Retina (tissue), 1 donor: ENCODE data around the gene C20orf204.

Experiments
- DNase-seq: peaks from one replicate; pipeline ENCODE4 v3.0.0-alpha.2; 2016

Gene C20orf204

GRCh38 chr20:64072498-64073063, 36.6 kb downstream of the C20orf204 start:
- no peak for DNase-seq

- DNase-seq = no peak
These were observed 37.6 kb downstream of the C20orf204 start for GRCh38 chr20:64073476-64074183.

- DNase-seq = no peak
These were observed 38.3 kb downstream of the C20orf204 start for GRCh38 chr20:64074184-64074789.

DNA sequence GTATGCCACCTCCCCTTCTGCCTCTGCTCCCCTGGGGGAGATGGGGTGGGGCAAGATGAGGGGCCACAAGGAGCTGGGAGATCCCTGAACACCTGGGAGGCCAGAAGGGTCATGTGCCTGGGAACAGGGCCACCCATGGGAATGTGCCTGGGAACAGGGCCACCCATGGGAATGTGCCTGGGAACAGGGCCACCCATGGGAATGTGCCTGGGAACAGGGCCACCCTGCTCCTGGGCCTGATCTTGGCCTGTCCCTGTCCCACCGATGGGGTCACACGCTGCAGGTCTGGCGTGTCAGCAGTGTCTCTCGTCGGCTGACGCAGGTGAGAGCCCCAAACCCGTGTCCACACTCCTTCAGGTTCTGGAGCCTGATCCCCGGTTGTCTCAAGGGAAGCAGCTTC, 39.0 kb downstream of the C20orf204 start:
- DNase-seq = no peak

DNA sequence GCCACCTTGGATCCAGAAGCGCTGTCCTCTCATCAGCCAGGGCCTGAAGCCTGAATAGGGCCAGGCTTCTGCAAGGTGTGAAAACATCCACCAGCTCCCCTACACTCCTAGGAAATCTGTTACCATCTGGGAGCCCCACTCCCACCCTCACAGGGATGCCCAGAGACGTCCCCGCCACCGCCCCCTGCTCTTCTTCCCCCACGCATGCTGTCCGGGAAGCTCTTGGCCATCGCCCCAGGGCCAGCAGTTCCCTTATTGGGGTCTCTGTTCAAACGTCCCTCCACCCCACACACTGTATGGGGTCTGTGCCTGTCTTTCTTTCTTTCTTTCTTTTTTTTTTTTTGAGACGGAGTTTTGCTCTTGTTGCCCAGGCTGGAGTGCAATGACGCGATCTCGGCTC, 39.6 kb downstream of the C20orf204 start:
- no peak for DNase-seq

DNA sequence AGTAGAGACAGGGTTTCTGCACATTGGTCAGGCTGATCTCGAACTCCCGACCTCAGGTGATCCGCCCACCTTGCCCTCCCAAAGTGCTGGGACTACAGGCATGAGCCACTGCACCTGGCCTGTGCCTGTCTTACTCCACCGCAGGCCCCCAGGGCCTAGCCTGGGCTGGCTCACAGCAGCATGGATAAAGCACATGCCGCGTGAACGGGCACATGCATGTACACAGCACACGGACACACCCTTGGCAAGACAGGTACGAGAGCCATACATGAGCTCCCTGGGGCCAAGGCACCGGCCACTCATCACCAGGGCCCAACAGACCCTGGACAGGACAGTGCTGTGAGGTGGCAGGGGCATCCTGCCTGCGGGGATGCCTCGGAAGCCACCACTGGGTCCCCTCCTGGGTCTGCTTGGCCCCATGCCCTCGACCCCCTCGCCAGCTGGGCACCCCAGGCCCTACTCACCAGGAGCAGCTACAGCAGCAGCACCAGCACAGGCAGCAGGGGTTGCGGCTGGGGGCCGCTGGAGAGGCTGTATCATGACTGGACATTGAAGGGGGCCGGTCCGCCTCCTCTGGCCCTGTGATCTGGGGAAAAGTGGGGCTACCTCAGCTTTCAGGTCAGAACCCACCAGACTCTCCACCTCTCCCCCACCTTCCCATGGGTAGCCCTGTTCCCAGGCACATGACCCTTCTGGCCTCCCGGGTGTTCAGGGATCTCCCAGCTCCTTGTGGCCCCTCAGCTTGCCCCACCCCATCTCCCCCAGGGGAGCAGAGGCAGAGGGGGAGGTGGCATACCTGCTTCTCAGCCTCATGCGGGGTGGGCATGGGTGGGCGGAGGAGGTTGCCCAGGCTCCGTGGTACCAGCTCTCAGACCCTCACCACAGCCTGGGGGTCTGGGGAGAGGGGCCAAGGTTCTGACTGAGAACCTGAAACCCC, 40.3 kb downstream of the C20orf204 start:
- no peak for DNase-seq

GRCh38 chr20:64077094-64077493, 41.1 kb downstream of the C20orf204 start:
- DNase-seq = no peak

DNA sequence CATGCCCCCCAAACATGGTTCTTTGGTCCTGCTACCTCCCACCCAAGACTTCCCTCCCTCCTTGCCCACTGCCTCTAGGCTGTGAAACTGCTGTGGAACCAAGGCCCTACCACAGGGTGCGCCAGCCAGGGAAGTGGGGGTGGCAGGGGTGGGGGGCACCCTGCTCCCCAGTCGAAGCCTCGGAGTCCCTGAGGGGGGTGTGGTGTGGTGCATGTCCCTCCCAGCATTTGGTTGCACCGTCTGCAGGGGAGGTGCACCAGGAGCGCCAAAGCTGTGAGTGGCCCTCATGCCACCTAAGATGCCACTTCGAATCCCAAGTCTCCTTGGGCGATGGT, 41.5 kb downstream of the C20orf204 start:
- DNase-seq = no peak

DNA sequence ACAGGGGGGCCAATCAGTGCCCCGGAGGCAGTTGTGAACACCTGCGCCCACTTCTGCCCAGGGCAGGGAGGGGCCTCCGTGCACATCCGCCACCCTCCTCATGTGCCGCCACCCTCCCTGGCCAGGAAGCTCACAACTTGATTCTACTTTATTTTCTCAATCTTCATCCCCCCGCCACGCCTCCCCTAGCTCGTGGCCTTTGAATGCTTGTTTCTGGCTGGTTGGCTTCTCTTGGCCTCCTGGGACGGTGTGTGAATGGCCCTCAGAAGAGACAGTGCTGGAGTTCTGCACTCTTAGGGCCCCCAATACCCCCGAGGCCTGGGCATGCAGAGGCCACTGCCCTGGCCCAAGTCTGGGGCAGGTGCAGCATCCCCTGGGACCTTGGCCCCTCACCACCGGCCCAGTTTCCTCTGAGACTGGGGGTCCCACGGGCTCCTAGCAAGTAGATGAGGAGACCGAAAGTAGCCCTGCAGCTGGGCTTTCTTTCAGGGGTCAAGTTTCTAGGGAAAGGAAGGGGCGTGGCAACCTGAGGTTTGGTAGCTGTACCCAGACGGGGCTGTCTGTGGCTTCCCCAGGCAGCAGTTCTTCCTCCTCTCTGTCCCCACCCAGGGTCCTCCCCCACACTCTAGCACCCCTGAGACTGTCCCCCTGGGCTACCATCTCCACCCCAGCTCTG, 42.0 kb downstream of the C20orf204 start:
- no peak for DNase-seq

GRCh38 chr20:64078934-64079272, 42.9 kb downstream of the C20orf204 start:
- DNase-seq = no peak

DNA sequence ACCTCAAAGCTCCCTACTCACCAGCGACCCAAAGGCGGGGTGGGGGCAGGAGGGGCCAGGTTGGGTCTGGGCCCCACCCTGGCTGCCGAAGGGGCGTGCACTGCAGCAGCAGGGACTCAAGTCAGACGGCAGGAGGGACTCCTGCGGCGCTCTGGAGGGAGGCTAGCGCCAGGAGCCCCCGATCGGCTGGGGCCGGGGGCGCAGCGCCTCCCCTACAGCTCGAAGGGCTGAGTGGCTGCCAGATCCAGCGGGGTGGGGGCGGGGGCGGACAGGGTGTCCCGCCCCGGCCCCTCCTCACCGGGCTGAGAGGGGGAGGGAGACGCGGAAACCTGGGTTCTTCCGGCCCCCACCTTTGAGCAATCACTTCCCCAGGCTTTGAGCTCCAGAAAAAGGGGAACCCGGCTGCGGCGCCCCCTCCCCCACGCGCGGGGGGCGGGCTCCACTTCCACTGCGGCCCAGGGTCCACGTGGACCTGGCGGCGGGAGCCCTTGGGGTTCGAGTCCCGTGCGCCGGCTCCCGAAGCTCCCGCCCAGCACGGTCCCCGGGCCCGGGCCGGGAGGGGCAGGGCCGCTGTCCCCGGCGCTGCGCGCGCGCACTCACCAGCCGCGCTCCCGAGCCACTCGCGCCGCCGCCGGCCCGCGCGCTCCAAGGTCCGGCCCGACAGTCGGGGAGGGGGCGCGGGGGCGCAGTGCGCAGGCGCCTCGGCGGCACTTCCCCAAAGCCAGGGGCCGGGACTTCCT, 43.5 kb downstream of the C20orf204 start, which contains the start of gene RGS19:
TSS of gene RGS19 (minus strand) at position 246 of the 740 bp plus-strand sequence. CDS start 2,632 bp downstream, outside the sequence.
- peak; percentile 48 for DNase-seq

- peak; percentile 59 for DNase-seq
These were observed 44.2 kb downstream of the C20orf204 start, which contains the start of gene OPRL1 for GRCh38 chr20:64080013-64080812. TSS of gene OPRL1 (plus strand) at chr20:64080082. CDS start at chr20:64092721, 12,639 bp downstream.

GRCh38 chr20:64080813-64081623, 45.0 kb downstream of the C20orf204 start:
- DNase-seq = no peak

DNA sequence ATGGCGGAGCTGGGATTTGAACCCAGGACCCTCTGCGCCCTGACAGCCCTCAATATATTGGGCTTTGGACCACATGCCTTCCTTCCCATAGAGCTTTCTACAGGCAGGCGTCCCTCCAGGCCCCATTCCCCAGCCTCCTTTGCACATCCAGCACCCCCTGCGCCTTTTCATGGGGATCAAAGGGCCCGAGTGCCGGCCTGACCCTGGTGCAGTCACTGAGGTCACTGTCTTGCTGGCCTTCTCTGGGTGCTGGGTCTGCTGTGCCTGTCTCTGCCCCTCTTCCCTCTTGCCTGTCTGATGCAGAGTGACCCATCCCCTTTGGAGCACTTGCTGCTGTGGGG, 45.6 kb downstream of the C20orf204 start:
- DNase-seq = no peak

- no peak for DNase-seq
These were observed 46.2 kb downstream of the C20orf204 start for GRCh38 chr20:64082126-64082731.

GRCh38 chr20:64082820-64083377, 46.9 kb downstream of the C20orf204 start:
- no peak for DNase-seq

DNA sequence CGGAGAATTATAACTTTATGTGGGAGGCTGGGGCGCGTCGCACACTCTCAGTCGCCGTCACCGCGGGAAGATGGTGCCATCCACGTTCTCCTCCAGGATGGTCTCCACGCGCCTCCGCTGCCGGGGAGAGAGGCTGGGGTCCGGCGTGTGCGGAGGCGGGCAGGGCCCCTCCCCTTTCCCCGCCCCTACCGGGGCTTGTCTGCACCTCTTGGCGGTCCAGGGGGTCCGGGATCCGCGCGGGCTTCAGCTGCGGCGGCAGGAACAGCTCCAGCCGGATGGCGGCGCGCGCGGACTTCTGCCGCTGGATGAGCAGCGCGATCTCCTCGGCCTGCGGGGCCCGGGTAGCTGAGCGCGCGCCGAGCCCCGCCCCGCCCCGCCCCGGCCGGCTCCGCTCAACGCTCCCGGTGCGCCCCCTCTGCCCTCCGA, 47.4 kb downstream of the C20orf204 start:
- DNase-seq = peak; percentile 83

- peak; percentile 64 for DNase-seq
These were observed 48.1 kb downstream of the C20orf204 start, which contains the start of gene LKAAEAR1 for GRCh38 chr20:64083804-64084684. TSS of gene LKAAEAR1 (minus strand) at chr20:64084398. CDS start at chr20:64084219, 179 bp downstream.
